Measurements from ENCODE around the gene KCNAB1.
"Not testable (repeated sequence)": the region's sequence is repeated elsewhere in the genome, so short reads cannot be mapped to it uniquely, and the experiment has no call there.

Gene KCNAB1

GRCh38 chr3:156222381-156222780 lies 102.0 kb downstream of the KCNAB1 start:
- DNase-seq: not testable (repeated sequence)

- not testable (repeated sequence) for DNase-seq
Observed at GRCh38 chr3:156224046-156224445, 103.7 kb downstream of the KCNAB1 start.

GRCh38 chr3:156226676-156227420 lies 106.5 kb downstream of the KCNAB1 start:
- DNase-seq: no peak

- no peak for DNase-seq
Observed at GRCh38 chr3:156227704-156228103, 107.3 kb downstream of the KCNAB1 start.

GRCh38 chr3:156230278-156230900 lies 110.0 kb downstream of the KCNAB1 start:
- no peak for DNase-seq

GRCh38 chr3:156231221-156231620 lies 110.8 kb downstream of the KCNAB1 start:
- DNase-seq: not testable (repeated sequence)

- DNase-seq: peak; percentile 15
Observed at GRCh38 chr3:156233876-156234275, 113.5 kb downstream of the KCNAB1 start.

GRCh38 chr3:156236556-156237260 lies 116.3 kb downstream of the KCNAB1 start:
- DNase-seq: no peak

GRCh38 chr3:156240642-156241041 lies 120.3 kb downstream of the KCNAB1 start:
- no peak for DNase-seq

- peak; percentile 20 for DNase-seq
Observed at GRCh38 chr3:156246961-156247725, 126.8 kb downstream of the KCNAB1 start.

GRCh38 chr3:156250550-156250949 lies 130.2 kb downstream of the KCNAB1 start:
- no peak for DNase-seq

- DNase-seq: no peak
Observed at GRCh38 chr3:156251424-156251823, 131.0 kb downstream of the KCNAB1 start.

GRCh38 chr3:156252656-156253055 lies 132.3 kb downstream of the KCNAB1 start:
- no peak for DNase-seq

GRCh38 chr3:156253150-156253549 lies 132.8 kb downstream of the KCNAB1 start:
- DNase-seq: no peak

- DNase-seq: no peak
Observed at GRCh38 chr3:156256256-156256655, 135.9 kb downstream of the KCNAB1 start.

GRCh38 chr3:156256945-156257344 lies 136.6 kb downstream of the KCNAB1 start:
- DNase-seq: no peak

GRCh38 chr3:156258301-156258700 lies 137.9 kb downstream of the KCNAB1 start:
- no peak for DNase-seq

- no peak for DNase-seq
Observed at GRCh38 chr3:156259896-156260295, 139.5 kb downstream of the KCNAB1 start.

GRCh38 chr3:156260331-156260730 lies 140.0 kb downstream of the KCNAB1 start:
- DNase-seq: no peak

- DNase-seq: peak; percentile 4
Observed at GRCh38 chr3:156264771-156265170, 144.4 kb downstream of the KCNAB1 start.

GRCh38 chr3:156271508-156271907 lies 151.1 kb downstream of the KCNAB1 start:
- DNase-seq: no peak

GRCh38 chr3:156271995-156272719 lies 151.8 kb downstream of the KCNAB1 start:
- DNase-seq: no peak

All from fibroblast of skin of abdomen (primary cell).